AG10803 (cell line): ENCODE results near the gene TCERG1L.

ENCODE experiments used
- DNase-seq: peaks from one replicate; pipeline ENCODE4 v3.0.0; 2010; ENCODE audit warnings: low read depth
- H3K4me3 ChIP-seq: 2 replicates; pipeline ENCODE4 v1.5.1; 2011; ENCODE audit warnings: mild to moderate bottlenecking, low read length, control low read depth
- CTCF ChIP-seq: conservative IDR thresholded peaks from 2 replicates; pipeline ENCODE4 v1.5.1; 2011; ENCODE audit warnings: mild to moderate bottlenecking, low read length, control low read depth, inconsistent platforms

TCERG1L gene

GRCh38 chr10:131246089-131246488 is 65.4 kb downstream of the TCERG1L start:
- no peak overlapping the region for H3K4me3 ChIP-seq
- no peak for DNase-seq
- TF ChIP-seq CTCF: no peak

- DNase-seq: no peak
- H3K4me3 ChIP-seq: no peak overlapping the region
- TF ChIP-seq CTCF: no peak
Measured at GRCh38 chr10:131245475-131246059, 66.0 kb downstream of the TCERG1L start.

DNA sequence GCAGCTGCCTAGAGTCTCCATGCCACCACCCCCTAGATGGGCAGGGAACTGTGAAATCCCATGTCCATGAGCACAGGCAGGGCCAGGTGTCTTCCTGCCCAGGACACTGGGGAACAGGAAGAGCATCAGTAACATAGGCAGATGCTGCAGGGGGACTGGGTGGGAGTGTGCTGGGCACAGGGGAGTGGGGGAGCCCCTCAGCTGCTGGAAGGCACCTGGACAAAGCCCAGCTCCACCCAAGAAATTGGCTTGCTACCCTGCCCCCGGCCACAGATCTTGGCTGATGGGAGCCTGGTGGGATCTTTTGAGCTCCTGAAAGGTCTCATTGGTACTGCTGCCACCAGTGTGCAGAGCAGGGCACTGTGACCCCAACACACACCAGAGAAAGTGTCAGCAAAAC is 66.7 kb downstream of the TCERG1L start:
- no peak for DNase-seq
- H3K4me3 ChIP-seq: no peak overlapping the region
- TF ChIP-seq CTCF: no peak

DNA sequence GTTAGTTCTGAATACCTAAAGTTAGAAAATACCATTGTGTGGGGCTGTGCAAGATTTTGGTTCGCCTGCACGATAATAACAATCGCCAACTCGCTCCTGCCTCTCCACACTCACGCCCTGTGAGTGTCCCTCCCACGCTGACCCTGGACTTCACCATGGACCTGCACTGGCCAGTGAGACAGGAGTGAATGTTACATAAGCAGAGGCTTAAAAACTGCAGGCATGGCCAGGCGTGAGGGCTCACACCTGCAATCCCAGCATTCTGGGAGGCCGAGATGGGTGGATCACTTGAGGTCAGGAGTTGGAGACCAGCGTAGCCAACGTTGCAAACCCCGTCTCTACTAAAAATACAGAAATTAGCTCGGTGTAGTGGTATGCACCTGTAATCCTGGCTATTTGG is 68.4 kb downstream of the TCERG1L start:
- no peak overlapping the region for H3K4me3 ChIP-seq
- no peak for TF ChIP-seq CTCF
- no peak for DNase-seq

DNA sequence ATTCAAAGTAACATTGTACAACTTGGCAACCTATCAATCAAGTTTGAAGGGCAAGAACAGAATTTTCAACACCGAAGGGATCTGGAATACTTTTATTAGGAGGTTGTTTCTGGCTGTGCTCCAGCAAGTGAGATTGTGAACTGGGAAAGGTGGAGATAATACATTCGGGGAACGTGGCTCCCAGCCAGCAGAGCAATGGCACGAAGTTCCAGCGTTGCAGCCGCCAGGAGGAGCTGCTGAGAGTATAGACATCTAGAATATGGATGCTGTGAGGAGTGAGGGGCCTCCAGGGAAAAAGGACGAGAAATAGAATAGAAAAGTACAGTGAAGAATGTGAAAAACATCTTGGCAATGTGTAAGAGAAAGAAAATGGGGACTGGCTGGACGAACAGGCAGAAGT is 69.5 kb downstream of the TCERG1L start:
- TF ChIP-seq CTCF: no peak
- DNase-seq: no peak
- H3K4me3 ChIP-seq: no peak overlapping the region

DNA sequence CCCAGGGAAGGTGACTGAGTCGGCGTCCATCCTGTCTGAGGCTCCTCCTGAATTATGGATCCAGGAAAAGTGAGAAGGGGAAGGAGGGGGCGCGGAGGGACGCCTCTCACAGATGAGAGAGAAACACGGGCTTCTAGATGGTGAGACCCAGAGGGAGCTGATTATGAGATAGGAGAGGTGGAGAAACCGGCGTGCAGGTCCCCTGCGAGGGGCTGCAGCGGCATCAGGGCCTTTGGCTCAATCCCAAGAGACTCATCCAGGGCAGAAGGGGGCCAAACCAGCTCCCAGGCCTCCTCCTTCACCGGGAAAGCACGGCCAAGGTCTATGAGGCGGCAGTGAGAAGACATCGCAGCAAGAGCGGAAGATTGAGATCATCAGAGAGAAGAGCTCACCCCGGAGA is 70.8 kb downstream of the TCERG1L start:
- no peak for DNase-seq
- TF ChIP-seq CTCF: no peak
- H3K4me3 ChIP-seq: no peak overlapping the region

GRCh38 chr10:131239926-131240325 is 71.6 kb downstream of the TCERG1L start:
- TF ChIP-seq CTCF: no peak
- H3K4me3 ChIP-seq: no peak overlapping the region
- no peak for DNase-seq
